Endometrium (tissue), 2 donors: ENCODE measurements around the gene POU5F2.

Experiments used
- FAIRE-seq: peaks from 2 replicates; lab custom pipeline; 2012; peaks lifted over from hg19 to GRCh38; lab: Jason Lieb, UNC
- donor health status: control.
- donor health status: control.

The POU5F2 gene

DNA sequence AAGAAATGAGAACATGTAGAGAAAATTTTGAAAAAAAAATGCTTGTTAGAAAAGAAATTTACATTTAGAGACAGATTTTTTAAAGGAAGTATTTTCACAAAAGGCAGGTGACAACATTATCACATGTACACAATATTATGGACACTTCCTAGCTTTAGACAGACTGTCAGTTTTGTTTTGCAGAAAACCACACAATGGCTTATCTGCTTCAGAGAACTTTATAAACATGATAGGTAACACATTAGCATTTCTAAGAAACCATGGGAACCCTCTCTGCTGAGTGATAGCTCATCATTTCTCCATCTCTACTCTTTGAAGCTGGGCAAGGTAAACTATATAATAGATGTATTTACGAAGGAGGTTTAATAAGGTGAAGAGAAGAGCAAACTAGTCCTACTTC lies 25.6 kb downstream of the POU5F2 start:
- FAIRE-seq, result no peak

DNA sequence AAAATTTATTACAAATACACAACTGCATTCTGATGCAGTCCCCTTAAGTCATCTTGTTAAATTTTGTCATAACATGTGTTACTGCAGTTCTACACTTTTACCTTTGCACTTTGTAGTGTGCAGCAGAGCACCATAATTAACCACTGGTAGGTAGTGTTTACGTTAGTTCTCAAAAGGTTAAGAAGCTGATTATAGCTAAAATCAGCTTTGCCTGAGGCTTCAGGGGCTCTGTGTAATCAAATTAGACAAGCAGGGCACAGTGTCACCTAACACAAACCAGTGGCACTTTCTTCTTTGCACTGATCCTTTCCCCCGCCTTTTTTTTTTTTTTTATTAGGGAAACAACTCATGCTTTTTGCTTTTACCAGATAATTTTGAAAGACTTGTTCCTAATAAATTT lies 26.1 kb downstream of the POU5F2 start:
- no peak for FAIRE-seq

DNA sequence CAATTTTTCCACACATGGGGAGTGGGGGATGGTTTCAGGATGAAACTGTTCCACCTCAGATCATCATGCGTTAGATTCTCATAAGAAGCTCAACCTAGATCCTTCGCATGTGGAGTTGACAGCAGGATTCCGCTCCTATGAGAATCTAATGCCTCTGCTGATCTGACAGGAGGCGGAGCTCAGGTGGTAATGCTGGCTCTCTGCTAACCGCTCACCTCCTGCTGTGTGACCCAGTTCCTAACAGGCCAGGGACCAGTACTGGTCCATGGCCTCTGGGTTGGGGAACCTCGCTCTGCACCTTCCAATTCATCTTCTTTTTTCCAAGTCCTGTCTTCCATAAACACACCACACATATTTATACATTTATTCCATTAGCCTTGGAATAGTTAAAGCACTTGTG lies 33.0 kb downstream of the POU5F2 start:
- FAIRE-seq, result no peak

DNA sequence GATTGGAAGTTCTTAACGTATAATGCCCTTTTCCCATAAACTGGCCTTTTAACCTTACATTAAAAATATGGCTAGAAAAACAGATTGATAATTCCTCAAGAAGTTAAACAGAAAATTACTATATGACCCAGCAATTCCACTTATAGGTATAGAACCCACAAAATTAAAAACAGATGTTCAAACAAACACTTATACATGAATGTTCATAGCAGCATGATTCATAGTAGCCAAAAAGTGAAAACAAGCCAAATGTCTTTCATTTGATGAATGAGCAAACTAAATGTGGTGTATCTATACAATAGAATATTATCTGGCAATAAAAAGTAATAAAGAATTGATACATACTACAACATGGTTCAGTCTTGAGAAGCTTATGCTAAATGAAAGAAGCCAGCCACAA lies 35.5 kb downstream of the POU5F2 start:
- FAIRE-seq, result no peak

DNA sequence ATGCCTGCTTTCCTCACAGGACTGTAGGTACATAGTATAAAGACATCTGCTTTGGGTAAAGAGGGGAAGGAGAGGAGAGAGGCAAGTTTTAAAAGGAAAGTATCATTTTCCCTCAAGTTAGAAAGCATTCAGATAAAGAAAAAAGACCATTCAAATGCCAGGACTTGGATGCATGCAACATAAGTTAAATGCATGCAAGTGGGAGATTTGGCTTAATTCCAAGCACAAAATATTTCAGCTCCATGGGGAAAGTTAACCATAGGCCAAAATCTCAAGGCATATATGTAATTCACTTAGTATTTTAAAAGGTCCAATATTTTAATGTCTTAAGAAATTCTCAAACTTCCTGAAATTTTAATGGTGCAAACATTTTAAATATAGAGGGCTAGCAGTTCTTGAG lies 36.4 kb downstream of the POU5F2 start:
- FAIRE-seq, result no peak

DNA sequence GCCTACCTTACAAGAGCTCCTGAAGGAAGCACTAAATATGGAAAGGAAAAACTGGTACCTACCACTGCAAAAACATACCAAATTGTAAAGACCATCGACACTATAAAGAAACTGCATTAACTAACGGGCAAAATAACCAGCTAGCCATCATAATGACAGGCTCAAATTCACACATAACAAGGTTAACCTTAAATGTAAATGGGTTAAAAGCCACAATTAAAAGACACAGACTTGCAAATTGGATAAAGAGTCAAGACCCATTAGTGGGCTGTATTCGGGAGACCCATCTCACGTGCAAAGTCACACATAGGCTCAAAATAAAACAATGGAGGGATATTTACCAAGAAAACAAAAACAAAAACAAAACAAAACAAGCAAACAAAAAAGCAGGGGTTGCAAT lies 49.4 kb downstream of the POU5F2 start:
- FAIRE-seq, result no peak
